H9 (cell line): ENCODE data around the gene SPSB2. TPM values are rescaled to one million over a fixed set of nuclear protein-coding genes. Genes with fewer than 3 reads are reported as not detected.

Experiments
- DNase-seq: peaks from one replicate; pipeline ENCODE4 v3.0.0-alpha.2; 2017
- H2AFZ ChIP-seq: one replicate; pipeline ENCODE4 v1.6.1; 2013; ENCODE audit warnings: mild to moderate bottlenecking, low read length, control low read depth, moderate library complexity
- H2AK5ac ChIP-seq: 2 replicates; pipeline ENCODE4 v1.6.1; 2013; ENCODE audit warnings: low read length, control low read depth, mixed read lengths; ENCODE audit not compliant: insufficient read length
- H2BK120ac ChIP-seq: one replicate; pipeline ENCODE4 v1.6.1; 2013; ENCODE audit warnings: low read depth, mild to moderate bottlenecking, low read length, control low read depth, inconsistent platforms; ENCODE audit not compliant: poor library complexity, severe bottlenecking
- H2BK12ac ChIP-seq: 2 replicates; pipeline ENCODE4 v1.6.1; 2013; ENCODE audit warnings: low read length, control low read depth, mixed read lengths, low read depth; ENCODE audit not compliant: insufficient read length
- H2BK15ac ChIP-seq: 2 replicates; pipeline ENCODE4 v1.6.1; 2013; ENCODE audit warnings: low read depth, low read length, control low read depth
- H2BK20ac ChIP-seq: one replicate; pipeline ENCODE4 v1.6.1; 2013; ENCODE audit warnings: low read depth, mild to moderate bottlenecking, low read length, control low read depth, inconsistent platforms; ENCODE audit not compliant: poor library complexity, severe bottlenecking
- H2BK5ac ChIP-seq: 2 replicates; pipeline ENCODE4 v1.6.1; 2013; ENCODE audit warnings: low read length, control low read depth, mixed read lengths; ENCODE audit not compliant: insufficient read length
- H3K14ac ChIP-seq: 2 replicates; pipeline ENCODE4 v1.6.1; 2013; ENCODE audit warnings: low read length, control low read depth; ENCODE audit not compliant: insufficient read depth
- H3K18ac ChIP-seq: 2 replicates; pipeline ENCODE4 v1.6.1; 2013; ENCODE audit warnings: low read depth, mild to moderate bottlenecking, mixed read lengths, low read length, control low read depth; ENCODE audit not compliant: insufficient read length
- H3K23ac ChIP-seq: 2 replicates; pipeline ENCODE4 v1.6.1; 2013; ENCODE audit warnings: low read length, control low read depth, mixed read lengths, low read depth; ENCODE audit not compliant: insufficient read length
- H3K23me2 ChIP-seq: 2 replicates; pipeline ENCODE4 v1.6.1; 2013; ENCODE audit warnings: low read depth, mild to moderate bottlenecking, mixed read lengths, low read length, control low read depth; ENCODE audit not compliant: insufficient read length, poor library complexity, severe bottlenecking
- H3K27ac ChIP-seq: 2 replicates; pipeline ENCODE4 v1.5.1; 2013; ENCODE audit warnings: low read length, control low read depth, mixed read lengths, low read depth; ENCODE audit not compliant: insufficient read length
- H3K27me3 ChIP-seq: 2 replicates; pipeline ENCODE4 v1.6.1; 2013; ENCODE audit warnings: low read length, control low read depth, inconsistent platforms; ENCODE audit not compliant: insufficient read depth
- H3K4ac ChIP-seq: 2 replicates; pipeline ENCODE4 v1.6.1; 2013; ENCODE audit warnings: low read depth, mild to moderate bottlenecking, control low read depth, inconsistent platforms, low read length, moderate library complexity
- H3K4me1 ChIP-seq: 2 replicates; pipeline ENCODE4 v1.6.1; 2013; ENCODE audit warnings: low read length, control low read depth, inconsistent platforms; ENCODE audit not compliant: insufficient read depth
- H3K4me2 ChIP-seq: 2 replicates; pipeline ENCODE4 v1.6.1; 2013; ENCODE audit warnings: low read length, control low read depth, mixed read lengths; ENCODE audit not compliant: insufficient read length, insufficient read depth
- H3K56ac ChIP-seq: 2 replicates; pipeline ENCODE4 v1.6.1; 2013; ENCODE audit warnings: low read depth, mild to moderate bottlenecking, mixed read lengths, low read length, control low read depth; ENCODE audit not compliant: insufficient read length
- H3K79me1 ChIP-seq: 2 replicates; pipeline ENCODE4 v1.6.1; 2013; ENCODE audit warnings: low read depth, mild to moderate bottlenecking, moderate library complexity, low read length, control low read depth, inconsistent platforms; ENCODE audit not compliant: insufficient read depth, poor library complexity, severe bottlenecking
- H3K79me2 ChIP-seq: 2 replicates; pipeline ENCODE4 v1.6.1; 2013; ENCODE audit warnings: low read length, control low read depth, inconsistent platforms; ENCODE audit not compliant: insufficient read depth
- H3K9ac ChIP-seq: 2 replicates; pipeline ENCODE4 v1.6.1; 2013; ENCODE audit warnings: low read length, control low read depth, mixed read lengths; ENCODE audit not compliant: insufficient read length; ENCODE audit errors: extremely low read depth
- H3K9me3 ChIP-seq: one replicate; pipeline ENCODE4 v1.6.1; 2013; ENCODE audit warnings: low read depth, low read length, inconsistent platforms; ENCODE audit not compliant: control insufficient read depth
- H3T11ph ChIP-seq: one replicate; pipeline ENCODE4 v1.6.1; 2013; ENCODE audit warnings: mild to moderate bottlenecking, low read length, control low read depth, inconsistent platforms
- H4K20me1 ChIP-seq: one replicate; pipeline ENCODE4 v1.6.1; 2013; ENCODE audit not compliant: control insufficient read depth, insufficient read length, insufficient read depth
- H4K5ac ChIP-seq: 2 replicates; pipeline ENCODE4 v1.6.1; 2013; ENCODE audit warnings: low read depth, mild to moderate bottlenecking, mixed read lengths, low read length, control low read depth; ENCODE audit not compliant: insufficient read length
- H4K8ac ChIP-seq: replicated peaks from 2 replicates; pipeline ENCODE4 v1.6.1; 2013; ENCODE audit warnings: low read length, control low read depth, mixed read lengths, low read depth; ENCODE audit not compliant: insufficient read length
- H4K91ac ChIP-seq: 2 replicates; pipeline ENCODE4 v1.6.1; 2013; ENCODE audit warnings: low read depth, mild to moderate bottlenecking, moderate library complexity, mixed read lengths, low read length, control low read depth; ENCODE audit not compliant: insufficient read length
- H3K27ac Mint-ChIP-seq, 3 experiments: 2 replicates in 2 of 3; 3 replicates in 1 of 3; pipeline ENCODE4 v1.8.0; 2020 to 2021; ENCODE audit warnings: mixed read lengths in 3 of 3, mild to moderate bottlenecking in 1 of 3, moderate library complexity in 1 of 3
- H3K27me3 Mint-ChIP-seq: 2 replicates; pipeline ENCODE4 v1.8.0; 2021; ENCODE audit warnings: low read depth, mild to moderate bottlenecking, moderate library complexity, mixed read lengths
- H3K36me3 Mint-ChIP-seq, 3 experiments: 2 replicates in 2 of 3; 3 replicates in 1 of 3; pipeline ENCODE4 v1.8.0; 2020 to 2021; ENCODE audit warnings: low read depth in 3 of 3, mixed read lengths in 3 of 3; ENCODE audit not compliant: insufficient read depth in 1 of 3
- H3K4me1 Mint-ChIP-seq, 2 experiments: 2 replicates each; pipeline ENCODE4 v1.8.0; 2020; ENCODE audit warnings: mixed read lengths in 2 of 2
- H3K4me3 Mint-ChIP-seq, 2 experiments: 2 replicates in 1 of 2; 3 replicates in 1 of 2; pipeline ENCODE4 v1.8.0; 2020 to 2021; ENCODE audit warnings: mild to moderate bottlenecking in 2 of 2, mixed read lengths in 2 of 2, moderate library complexity in 1 of 2
- H3K9me3 Mint-ChIP-seq, 2 experiments: 2 replicates in 1 of 2; 3 replicates in 1 of 2; pipeline ENCODE4 v1.8.0; 2020; ENCODE audit warnings: mild to moderate bottlenecking in 2 of 2, mixed read lengths in 2 of 2, moderate library complexity in 1 of 2
- WGBS: extraction: QIAGEN DNeasy Blood & Tissue Kit; methylation state at CpG from one replicate; pipeline ENCODE4 v1.1.7; 2013; ENCODE audit warnings: missing lambda C conversion rate, low lambda C conversion rate, mixed read lengths; ENCODE audit not compliant: insufficient read length; ENCODE audit errors: extremely low coverage; 5-methylcytosine and 5-hydroxymethylcytosine counted together
- total RNA-seq: library from RNA; stranded (reverse); gene quantifications from 2 replicates; pipeline ENCODE4 v1.2.1, GENCODE V29; 2021
- TF ChIP-seq, protein P1 (sequence below): fragments of 200-600 bp; sonication (generic); conservative IDR thresholded peaks from 3 replicates; pipeline ENCODE4 v1.8.0; 2021; ENCODE audit warnings: antibody characterized with exemption, mild to moderate bottlenecking

Gene SPSB2
- total RNA-seq, 1 experiment from 2014 or later, result 13.7 TPM

DNA sequence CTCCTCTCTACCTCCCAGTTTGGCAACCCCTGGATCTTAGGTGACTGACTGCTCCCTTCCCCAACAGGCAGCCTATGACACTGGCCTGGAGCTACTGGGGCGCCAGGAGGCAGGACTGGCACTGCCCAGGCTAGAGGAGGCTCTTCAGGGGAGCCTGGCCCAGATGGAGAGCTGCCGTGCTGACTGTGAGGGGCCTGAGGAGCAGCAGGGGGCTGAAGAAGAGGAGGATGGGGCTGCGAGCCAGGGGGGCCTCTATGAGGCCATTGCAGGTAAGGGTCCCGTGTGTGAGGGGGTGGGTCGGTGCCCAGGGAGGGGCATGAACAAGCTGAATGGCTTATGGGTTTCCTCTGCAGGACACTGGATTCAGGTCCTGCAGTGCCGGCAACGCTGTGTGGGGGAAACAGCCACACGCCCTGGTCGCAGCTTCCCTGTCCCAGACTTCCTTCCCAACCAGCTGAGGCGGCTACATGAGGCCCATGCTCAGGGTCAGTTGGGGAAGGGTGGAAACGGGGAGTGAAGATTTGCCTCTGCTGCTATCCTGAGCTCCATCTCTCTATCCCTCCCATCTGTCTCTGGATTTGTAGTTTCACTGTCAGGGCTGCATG is 42.7 kb downstream of the SPSB2 start:
- peaks cover 13% of the 10 kb centered on the region for H3K23me2 ChIP-seq
- H3K56ac ChIP-seq, result no peak overlapping the region
- Mint-ChIP-seq H3K27ac (0 out of 7 replicates have a peak overlapping the region, but pooled peaks of 2 of the 3 experiments have one; percentile 52 to 68), H3K9me3 (no peaks in the 10 kb centered on the region), H3K4me3 (peak overlapping the region; percentile 97 to 99; a peak in 4 of 5 replicates), H3K27me3 (peaks cover 3% of the 10 kb centered on the region), H3K36me3 (peaks cover 32 to 47% (median 46%) of the 10 kb centered on the region in 3 experiments), H3K4me1 (peaks cover 18 to 37% of the 10 kb centered on the region in 2 experiments)
- TF ChIP-seq, protein P1, sequence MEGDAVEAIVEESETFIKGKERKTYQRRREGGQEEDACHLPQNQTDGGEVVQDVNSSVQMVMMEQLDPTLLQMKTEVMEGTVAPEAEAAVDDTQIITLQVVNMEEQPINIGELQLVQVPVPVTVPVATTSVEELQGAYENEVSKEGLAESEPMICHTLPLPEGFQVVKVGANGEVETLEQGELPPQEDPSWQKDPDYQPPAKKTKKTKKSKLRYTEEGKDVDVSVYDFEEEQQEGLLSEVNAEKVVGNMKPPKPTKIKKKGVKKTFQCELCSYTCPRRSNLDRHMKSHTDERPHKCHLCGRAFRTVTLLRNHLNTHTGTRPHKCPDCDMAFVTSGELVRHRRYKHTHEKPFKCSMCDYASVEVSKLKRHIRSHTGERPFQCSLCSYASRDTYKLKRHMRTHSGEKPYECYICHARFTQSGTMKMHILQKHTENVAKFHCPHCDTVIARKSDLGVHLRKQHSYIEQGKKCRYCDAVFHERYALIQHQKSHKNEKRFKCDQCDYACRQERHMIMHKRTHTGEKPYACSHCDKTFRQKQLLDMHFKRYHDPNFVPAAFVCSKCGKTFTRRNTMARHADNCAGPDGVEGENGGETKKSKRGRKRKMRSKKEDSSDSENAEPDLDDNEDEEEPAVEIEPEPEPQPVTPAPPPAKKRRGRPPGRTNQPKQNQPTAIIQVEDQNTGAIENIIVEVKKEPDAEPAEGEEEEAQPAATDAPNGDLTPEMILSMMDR, result no peak
- no peak overlapping the region for H3K27ac ChIP-seq
- no peak overlapping the region for H2BK5ac ChIP-seq
- H3K27me3 ChIP-seq, result no peaks in the 10 kb centered on the region
- H2AK5ac ChIP-seq, result no peak overlapping the region
- no peaks in the 10 kb centered on the region for H3K79me1 ChIP-seq
- H2BK120ac ChIP-seq, result no peak overlapping the region
- H3K4me1 ChIP-seq, result peaks cover 3% of the 10 kb centered on the region; the same call in 1 of the 2 replicates
- no peak overlapping the region for H2BK15ac ChIP-seq
- H2BK12ac ChIP-seq, result no peak overlapping the region
- H4K91ac ChIP-seq, result no peak overlapping the region
- H3K23ac ChIP-seq, result no peak overlapping the region
- no peak overlapping the region for H2BK20ac ChIP-seq
- H2AFZ ChIP-seq, result no peak overlapping the region
- no CpG with 5 or more reads among the region's 11 CpGs for WGBS
- H4K20me1 ChIP-seq, result peaks cover 4% of the 10 kb centered on the region
- no peaks in the 10 kb centered on the region for H3K9me3 ChIP-seq
- no peak overlapping the region for H3K9ac ChIP-seq
- H4K8ac ChIP-seq, result no peak overlapping the region
- no peak overlapping the region for H4K5ac ChIP-seq
- H3K14ac ChIP-seq, result no peak overlapping the region
- peaks cover 2% of the 10 kb centered on the region; the same call in 1 of the 2 replicates for H3K79me2 ChIP-seq
- no peak overlapping the region for H3K4ac ChIP-seq
- H3K18ac ChIP-seq, result no peak overlapping the region
- no peak for DNase-seq
- no peak overlapping the region for H3T11ph ChIP-seq
- H3K4me2 ChIP-seq, result peak overlapping the region; percentile 80
